Activated CD4-positive, CD25-positive, alpha-beta regulatory T cell treated with anti-CD3 and anti-CD28 coated beads, Interleukin-2, amount 50 U/mL, for 16 hours (primary cell): ENCODE data around the gene FAF1.

Experiments used
- DNase-seq: peaks from one replicate; pipeline ENCODE4 v3.0.0-alpha.2; 2020; ENCODE audit warnings: low read depth, low spot score

Gene FAF1

DNA sequence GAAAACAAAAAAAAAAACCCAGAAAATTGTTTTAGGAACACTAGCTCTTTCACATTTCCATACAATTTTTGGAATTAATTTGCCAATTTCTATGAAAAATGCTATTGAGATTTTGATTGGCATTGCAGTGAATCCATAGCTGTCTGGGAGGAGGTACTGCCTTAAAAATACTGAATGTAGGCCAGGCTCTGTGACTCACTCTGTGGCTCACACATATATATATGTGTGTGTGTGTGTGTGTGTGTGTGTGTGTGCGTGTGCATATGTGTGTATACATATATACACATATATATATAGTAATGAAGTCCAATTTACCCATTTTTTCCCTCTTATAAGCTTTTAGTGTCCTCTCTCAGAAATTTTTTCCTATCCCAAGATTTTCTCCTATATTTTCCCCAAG lies 322.6 kb downstream of the FAF1 start:
- no peak for DNase-seq

DNA sequence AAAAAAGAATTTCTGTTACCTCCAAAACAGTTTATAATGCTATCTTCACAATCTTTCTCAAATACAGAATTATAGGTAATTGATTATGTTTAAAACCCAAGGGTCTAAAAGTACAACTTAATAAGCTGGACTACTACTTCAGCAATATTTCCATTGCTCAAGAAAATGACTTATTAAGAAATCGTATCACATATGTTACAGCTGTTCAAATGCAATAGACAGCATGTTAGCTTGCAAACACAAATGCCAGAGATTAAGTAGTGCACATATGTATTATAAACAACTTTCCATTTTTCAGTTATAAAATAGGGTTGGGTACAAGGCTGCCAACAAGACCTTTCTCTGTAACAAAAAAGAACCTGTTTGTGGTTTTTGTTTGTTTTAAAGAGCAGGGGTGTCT lies 325.8 kb downstream of the FAF1 start:
- no peak for DNase-seq

DNA sequence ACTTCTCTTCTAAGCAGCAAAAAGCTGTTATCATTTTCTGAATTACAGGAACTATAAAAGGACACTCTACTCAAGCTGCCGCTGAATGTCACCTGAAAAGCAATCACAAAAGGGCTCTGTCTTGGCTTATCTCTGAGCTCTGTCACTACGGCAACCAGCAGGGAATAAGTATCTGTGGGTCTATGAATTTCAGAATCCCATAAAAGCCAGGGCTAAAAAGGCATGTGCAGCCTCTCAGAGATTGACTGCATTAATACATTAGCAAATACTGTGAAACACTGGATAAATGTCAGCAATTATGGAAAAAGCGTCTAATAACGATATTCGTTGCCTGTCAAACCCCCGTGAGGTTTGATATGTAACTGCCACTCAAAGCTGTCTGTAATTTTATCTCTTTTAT lies 326.6 kb downstream of the FAF1 start:
- no peak for DNase-seq

DNA sequence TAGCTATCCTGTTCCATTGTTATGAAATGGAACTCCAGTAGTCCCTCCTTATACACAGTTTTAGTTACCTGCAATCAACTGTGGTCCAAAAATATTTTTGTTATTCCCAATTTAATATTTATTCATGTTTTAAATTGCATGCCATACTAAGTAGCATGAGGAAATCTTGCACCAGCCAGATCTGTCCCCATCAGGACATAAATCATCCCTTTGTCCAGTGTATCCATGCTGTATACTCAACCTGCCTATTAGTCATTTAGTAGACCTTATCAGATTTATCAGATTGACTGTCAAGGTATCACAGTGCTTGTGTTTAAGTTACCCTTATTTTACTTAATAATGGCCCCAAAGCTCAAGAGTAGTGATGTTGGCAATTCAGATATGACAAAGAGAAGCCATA lies 328.9 kb downstream of the FAF1 start:
- no peak for DNase-seq

DNA sequence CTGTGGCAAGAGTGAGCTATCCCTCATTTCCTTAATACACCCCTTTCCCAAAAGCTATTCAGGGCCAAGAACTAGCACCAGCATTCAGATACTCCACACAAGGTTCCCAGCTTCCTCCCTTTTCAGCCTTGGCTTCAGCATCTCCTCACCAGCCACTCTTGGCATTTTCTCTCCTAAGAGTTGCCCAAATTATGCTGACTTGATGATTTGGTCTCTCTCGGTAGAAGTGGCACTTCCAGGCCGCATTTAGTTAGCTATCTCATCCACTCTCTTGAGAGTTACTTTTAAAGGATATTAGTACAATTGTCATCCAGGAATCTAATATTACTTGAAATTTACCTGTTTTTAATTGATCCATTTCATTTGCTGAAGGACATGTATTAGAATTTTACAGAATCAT lies 337.8 kb downstream of the FAF1 start:
- no peak for DNase-seq

DNA sequence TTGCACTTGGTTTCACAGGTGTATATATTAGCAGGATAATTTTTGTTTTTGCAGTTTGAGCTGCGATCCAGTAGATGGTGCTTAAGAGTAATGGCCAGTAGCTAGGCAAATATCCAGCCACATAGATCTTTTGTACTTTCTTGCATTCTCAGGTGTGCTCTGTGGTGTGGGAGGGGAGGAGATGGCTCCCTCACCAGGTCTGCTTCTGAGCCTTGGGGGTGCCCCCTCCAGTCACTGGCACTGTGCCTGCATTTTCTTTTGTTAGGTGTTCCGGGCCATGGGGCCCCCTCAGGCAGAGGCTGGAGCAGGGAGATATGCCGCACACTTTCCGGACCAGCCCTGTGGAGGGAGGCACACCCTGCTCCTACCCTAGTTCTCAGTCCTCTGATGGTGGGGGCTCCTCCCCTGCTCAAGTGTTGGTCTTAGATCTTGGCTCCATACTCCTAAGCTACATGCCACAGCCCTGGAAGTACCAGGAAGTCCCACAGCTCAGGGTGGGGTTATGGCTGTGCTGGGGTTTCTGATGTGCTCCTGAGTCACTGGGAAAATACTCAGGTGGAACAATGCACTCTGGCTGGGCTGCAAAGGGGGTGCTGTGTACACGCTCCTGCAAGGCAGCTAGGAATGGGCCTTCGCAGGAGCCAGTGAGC lies 339.3 kb downstream of the FAF1 start:
- no peak for DNase-seq

DNA sequence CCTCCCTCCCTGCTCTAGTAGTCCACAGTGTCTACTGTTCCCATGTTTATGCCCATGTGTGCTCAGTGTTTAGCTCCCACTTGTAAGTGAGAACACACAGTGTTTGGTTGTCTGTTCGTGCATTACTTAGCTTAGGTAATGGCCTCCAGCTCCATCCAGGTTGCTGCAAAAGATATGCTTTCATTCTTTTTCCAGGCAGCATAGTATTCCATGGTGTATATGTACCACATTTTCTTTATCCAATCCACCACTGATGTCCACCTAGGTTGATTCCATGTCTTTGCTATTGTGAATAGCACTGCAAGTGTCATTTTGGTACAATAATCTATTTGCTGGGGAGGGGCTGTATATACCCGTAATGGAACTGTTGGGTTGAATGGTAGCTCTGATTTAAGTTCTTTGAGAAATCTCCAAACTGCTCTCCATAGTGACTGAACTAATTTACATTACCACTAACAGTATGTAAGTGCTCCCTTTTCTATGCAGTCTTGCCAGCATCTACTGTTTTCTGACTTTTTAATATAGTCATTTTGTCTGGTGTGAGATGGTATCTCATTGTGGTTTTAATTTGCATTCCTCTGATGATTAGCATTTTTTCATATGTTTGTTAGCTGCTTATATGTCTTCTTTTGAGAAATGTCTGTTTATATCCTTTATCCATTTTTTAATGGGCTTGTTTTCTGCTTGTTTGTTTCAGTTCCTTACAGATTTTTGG lies 344.9 kb downstream of the FAF1 start:
- no peak for DNase-seq

DNA sequence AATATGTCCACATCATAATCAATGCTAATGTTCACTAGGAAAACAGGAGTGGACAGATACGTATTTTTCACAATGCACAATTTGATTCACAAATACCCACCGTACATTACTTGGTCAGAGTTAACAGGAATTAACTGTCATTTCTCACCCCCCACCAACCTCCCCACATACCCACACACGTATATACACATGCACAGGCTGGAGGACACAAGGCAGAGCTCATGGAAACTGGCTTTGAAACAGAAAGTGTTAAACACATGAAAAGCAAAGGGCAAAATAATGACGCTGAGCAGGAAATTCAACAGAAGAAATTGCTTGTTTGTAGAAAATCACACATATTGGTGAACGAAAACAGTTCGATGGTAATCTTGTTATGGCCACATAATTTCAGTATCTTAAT lies 348.4 kb downstream of the FAF1 start:
- no peak for DNase-seq

DNA sequence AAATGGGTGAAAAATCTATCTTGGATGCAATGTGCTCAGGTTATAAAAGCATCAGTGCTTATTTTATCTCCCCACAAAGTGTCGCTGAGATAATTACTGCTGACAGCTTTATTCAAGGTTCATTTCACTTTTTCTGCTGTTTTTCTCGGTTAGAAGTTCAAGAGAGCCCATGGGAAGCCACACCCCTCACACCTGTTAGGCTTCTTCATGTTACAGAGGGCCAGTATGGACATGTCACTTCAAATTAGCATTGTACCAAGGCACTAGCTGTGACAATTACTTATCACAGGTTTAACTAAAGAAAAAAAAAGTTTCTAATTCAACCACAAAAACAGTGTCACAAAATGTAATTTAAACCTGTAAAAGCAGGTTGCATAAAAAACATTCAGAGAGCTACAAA lies 349.5 kb downstream of the FAF1 start:
- no peak for DNase-seq

DNA sequence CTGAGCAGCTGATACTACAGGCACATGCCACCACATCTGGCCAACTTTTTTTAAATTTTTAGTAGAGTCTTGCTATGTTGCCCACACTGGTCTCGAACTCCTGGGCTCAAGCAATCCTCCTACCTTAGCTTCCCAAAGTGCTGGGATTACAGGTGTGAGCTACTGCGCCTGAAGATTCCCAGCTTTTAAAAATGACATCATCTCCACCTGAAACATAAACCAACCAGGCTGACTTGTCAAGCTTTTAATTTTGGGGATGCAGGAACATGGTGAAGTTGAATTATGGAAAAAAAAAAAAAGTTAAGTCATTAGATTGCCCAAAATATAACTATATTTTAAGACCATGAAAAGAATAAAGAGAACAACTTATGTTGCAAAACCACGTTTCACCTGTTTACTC lies 350.6 kb downstream of the FAF1 start:
- no peak for DNase-seq

DNA sequence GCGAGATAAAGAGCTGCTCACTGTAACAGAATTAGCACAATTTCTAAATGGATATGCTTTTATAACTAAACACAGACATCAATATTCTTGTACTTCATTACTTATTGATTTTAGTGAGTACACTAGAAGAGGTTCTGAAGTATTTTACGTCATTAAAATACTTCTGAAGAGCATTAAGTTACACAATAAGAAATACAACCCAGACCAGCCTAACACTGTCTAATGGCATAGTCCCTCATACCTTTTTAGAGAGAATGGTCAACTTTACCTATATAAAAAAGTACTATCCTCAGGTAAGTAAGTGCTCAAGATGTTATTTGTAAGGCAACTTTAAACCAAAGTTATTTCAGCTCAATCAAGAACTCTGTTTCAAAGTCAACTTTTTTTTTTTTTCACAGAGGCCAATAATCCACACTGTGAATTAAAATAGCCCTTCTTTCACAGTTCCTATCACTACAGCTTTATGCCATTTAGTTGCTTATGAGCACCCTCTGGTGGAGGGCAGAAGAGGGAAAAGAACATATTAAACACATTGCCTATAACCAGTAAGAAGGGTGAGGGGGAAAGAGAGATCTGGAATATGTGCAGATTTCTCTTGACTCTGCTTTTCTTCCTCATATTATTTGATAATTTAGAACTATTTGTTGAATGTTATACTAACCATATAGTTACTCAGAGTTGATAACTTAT lies 354.7 kb downstream of the FAF1 start:
- no peak for DNase-seq

DNA sequence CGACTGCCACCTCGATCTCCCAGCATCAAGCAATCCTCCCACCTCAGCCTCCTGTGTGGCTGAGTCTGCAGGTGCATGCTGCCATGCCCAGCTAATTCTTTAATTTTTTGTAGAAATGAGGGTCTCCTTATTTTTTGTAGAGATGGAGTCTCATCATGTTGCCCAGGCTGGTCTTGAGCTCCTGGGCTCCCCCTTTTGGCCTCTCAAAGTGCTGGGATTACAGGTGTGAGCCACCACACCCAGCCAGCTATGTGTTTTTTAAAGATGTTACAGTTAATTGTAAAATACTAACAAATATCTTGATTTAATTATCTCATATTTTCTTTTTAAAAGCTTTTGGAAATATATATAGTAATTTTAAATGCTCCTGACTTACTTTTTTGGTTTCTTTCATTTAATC lies 355.5 kb downstream of the FAF1 start:
- no peak for DNase-seq

DNA sequence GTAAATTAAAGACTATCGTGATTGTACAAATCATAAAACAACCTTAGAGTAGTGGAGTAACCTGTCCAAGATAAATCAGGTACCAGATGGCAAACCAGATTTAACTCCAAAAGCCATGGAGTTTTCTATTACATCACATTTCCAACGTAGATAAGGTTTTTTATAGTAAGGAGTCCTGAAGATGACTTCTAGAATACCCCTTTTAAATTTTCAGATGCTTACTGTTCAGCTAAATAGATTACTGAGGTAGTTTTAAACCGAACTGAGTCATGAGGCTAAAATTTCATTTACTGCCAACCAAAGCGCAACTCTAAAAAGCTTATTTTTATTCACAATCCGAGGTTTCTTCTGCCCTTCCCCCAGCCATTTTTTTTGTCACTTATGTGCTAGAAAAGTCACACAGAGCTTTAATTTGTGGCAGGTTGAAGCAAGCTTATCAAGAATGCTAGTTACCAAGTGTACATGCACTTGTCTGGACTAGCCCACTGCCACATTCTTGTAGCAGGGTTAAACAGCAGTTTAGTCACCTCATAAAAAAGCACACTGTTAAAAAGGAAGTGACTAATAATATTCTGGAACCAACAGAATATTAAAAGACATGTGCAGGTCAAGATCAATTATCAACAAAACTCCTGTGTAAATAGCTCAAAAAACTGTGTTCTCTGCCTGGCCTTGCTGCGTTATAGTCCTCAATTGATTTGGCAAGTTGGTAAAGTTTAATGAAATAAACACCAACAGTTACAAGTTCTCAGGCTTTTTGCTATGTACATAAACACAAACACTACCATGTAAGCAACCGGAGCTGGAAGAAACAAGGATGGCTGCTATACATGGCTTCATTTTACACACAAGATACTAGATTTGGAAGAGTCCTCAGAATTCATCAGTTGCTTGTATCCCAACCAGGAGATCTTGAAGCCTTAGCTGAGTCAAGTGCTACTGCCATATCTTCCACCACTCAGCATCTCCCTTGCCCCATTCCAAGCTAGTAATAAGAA lies 356.5 kb downstream of the FAF1 start:
- DNase-seq: no peak

DNA sequence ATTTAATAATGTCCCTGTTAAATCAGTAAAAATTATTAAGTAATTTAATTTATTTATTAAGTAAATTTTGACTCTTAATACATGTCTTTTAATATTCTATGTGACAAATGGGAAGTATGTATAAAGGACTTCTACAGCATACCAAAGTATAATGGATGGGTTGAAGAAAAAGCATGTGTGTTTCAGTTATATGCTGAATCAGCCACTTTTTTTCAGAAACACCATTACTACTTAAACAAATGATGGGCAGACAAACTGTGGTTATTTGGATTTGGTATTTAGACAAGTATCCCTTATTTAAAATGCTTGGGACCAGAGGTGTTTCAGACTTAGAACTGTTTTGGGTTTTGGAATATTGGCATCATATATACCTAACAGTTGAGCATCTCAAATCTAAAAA lies 360.5 kb downstream of the FAF1 start:
- DNase-seq: no peak

DNA sequence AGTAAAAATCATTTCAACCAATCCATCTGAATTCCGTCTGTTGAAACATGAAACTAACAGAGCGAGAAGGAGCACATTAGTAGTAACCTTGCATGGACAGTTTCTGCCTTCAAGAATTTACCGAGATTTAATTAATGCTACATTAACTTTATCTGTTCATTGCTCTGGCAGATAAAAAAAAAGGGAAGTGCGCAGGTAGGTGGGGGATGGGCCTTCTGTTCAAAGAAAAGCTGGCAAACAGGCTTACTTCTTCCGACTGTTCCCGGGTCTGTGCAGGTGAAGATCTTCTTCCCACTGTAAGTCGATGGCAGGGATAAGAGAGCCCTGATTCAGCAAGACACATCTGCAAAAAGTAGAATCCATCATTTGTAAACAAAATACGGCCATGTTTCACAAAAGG lies 364.2 kb downstream of the FAF1 start:
- no peak for DNase-seq

DNA sequence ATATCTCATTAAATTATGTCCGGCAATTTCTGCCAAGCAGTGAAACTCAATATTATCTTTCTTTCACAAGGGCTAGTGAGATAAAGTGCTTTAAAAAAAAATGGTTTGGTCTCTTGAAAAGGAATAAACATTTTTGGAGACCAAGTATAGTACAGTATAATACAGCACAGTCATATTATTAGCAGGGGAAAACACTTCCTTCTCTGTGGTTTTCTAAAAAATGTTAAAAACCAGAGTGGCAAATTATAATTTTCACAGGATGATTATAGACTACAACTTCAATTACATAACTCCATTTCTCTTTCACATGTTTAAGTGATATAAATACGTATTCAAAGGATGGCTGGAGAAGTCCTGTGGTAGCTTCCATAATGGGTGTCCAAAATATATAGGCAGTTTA lies 366.6 kb downstream of the FAF1 start:
- no peak for DNase-seq

DNA sequence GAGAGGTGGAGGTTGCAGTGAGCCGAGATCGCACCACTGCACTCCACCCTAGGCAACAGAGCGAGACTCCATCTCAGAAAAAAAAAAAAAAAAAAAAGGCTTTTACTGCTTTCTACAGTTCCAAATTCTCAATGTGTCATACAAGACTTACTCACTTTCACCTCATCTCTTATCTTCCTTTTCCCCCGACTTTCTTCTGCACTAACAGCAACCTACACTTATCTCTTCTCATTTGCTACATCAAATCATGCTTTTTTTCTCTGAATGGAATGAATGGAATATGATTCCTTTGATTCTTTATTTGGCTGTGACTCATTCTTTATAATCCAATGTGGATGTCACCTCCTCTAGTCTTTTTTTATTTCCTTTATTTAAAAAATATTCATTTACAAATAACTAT lies 368.5 kb downstream of the FAF1 start:
- DNase-seq: no peak

DNA sequence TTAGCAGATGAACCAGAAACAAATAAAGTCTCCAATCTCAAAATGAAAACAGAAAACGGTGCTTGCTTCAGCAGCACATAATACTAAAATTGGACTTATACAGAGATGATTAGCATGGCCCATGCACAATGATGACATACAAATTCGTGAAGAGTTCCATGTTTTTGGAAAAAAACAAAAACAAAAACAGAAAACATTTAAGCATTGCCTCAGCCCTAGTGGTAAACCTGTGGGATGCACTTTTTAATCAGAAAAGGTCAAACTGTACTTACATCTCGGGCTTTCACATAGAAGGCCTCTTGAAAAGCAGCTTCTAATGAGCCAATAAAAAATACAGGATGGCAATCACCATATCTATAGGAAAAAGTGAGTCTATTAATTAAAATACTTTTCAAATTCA lies 377.7 kb downstream of the FAF1 start:
- no peak for DNase-seq

DNA sequence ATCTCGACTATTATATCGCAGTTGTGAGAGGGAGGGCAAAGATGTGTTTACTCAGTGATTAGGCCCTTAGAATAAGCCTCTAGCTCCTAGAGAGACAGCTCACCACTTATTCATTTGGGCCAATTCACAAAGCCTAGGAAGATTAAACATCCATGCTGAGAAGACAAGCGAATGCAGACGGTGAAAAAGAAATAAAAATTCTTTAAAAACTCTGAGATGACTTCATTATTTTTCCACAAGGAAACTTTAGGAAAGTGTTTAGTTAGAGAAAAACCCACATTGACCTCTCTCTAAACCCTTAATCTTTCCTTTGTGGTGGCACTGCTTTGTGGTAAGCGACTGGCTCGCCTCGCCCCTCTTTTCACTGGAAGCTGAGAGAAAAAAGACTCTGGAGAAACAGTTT lies 390.0 kb downstream of the FAF1 start:
- DNase-seq: no peak

DNA sequence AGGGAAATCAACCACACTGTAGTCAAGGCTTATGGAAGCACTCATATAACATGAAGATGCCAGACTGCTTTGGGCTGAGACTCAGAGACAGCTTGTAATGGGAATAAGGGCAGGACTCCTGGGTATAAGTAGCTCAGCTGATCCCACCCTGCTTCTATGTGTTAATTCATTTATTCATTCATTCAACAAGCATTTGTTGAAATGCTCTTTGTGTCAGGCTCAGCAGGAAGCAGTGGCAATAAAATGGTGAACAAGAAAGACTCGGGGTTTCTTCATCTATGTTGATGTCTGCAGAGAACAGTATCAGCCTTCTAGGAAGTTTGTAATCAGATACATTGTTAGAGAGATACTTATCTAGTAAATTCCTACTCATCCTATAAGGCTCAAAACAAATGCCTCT lies 391.3 kb downstream of the FAF1 start:
- no peak for DNase-seq

DNA sequence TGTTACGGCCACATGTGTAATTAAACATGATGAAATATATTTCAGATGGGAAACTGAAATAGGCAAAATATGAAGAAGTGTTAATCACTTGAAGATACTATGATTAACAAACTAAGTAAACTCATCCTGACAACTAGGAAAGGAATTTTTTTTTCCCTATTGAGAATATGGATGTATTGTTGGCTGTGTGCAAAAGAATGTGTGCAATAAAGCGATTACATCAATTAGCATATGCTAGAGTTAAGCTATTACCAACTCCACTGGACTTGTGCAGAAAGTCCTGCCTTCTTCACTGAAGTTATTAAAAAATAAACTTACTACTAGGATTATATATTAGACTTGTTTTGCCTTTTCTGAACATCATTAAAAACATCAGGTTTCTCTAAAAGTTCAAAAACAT lies 393.7 kb downstream of the FAF1 start:
- DNase-seq: no peak

DNA sequence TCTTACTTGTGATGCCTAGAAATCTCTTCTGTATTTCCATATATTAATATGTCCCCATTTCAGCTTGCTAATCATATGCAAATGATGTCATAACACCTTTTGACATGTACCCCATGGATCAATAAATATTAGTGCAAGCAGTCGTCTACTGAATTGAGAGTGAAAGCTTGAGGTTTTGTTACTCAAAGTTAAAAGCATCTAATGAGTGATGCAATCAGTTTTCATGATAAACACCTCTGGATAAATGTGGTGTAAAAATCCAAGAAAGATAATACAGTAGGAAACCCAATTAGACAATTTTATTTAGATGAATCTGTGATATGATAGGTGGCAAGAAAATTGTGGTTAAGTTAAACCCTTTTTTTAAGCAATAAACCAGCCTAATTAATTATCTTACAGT lies 395.6 kb downstream of the FAF1 start:
- DNase-seq: no peak
